ENCODE results near the gene ATP6V0B.

DNA sequence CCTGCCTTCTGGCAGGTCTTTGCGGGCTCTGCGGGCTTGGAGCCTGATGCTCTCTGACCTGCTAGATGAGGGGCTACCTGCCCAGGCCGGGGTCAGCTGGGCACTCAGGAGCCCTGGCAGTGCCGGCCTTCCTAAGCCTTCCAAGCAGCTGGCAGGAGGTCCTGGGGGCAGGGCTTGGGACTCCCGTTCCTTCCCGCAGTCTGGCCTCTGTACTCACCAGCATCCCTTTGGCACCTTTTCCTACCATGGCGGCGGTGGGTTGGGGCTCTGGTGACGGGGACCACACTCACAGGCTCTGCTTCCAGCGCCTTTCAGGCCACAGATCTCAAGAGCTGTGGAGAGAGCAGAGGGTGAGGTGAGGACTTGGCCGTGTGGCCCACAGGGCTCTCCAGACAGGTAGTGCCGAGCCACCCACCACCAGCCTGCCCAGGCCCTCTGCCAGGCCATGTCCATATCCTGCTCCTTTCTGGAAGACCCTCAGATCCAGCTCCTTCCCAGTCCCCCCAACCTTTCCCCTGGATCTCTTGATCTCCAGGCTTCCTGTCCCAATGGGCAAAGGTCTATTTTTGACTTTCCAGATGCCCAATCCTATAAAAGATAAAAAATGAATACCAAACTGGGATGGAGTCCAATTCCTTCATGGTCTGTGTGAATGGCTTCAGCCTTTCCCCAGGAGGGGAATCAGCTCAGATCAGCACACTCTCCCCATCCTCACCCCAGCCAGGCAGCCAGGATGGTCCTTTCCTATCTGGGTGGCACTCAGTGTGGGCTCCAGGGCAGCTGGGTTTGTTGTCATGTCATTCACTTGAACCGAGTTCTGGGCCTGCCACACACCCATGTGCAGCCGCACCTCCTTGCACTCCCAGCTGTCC, 49.5 kb downstream of the ATP6V0B start:
- no peak for TF ChIP-seq CTCF (IDR thresholded peaks at IDR 0.05)
- TF ChIP-seq POLR2A (IDR thresholded peaks at IDR 0.05): no peak

Measured in heart left ventricle (tissue), 13 donors.